Type B pancreatic cell (in vitro differentiated cells): ENCODE results near the gene WDSUB1. TPM values are rescaled to one million over a fixed set of nuclear protein-coding genes. Genes with fewer than 3 reads are reported as not detected.

Experiments
- DNase-seq: peaks from one replicate; pipeline ENCODE4 v3.0.0; 2021; ENCODE audit warnings: mixed read lengths; ENCODE audit not compliant: unreplicated experiment; ENCODE audit errors: extremely low spot score
- H3K27ac Mint-ChIP-seq: 2 replicates; pipeline ENCODE4 v1.8.0; 2021; ENCODE audit warnings: mild to moderate bottlenecking, mixed read lengths
- H3K27me3 Mint-ChIP-seq: 2 replicates; pipeline ENCODE4 v1.8.0; 2021; ENCODE audit warnings: mixed read lengths
- H3K36me3 Mint-ChIP-seq: 2 replicates; pipeline ENCODE4 v1.8.0; 2021; ENCODE audit warnings: mixed read lengths
- H3K4me1 Mint-ChIP-seq: one replicate; pipeline ENCODE4 v1.8.0; 2021; ENCODE audit warnings: mixed read lengths; ENCODE audit not compliant: unreplicated experiment
- H3K4me3 Mint-ChIP-seq: 2 replicates; pipeline ENCODE4 v1.8.0; 2021; ENCODE audit warnings: mild to moderate bottlenecking, mixed read lengths
- H3K9me3 Mint-ChIP-seq: 2 replicates; pipeline ENCODE4 v1.8.0; 2021; ENCODE audit warnings: mixed read lengths
- CTCF ChIP-seq: fragments of 200-600 bp; sonication (generic); conservative IDR thresholded peaks from 2 replicates; pipeline ENCODE4 v1.5.0; 2021; ENCODE audit warnings: antibody characterized with exemption, mild to moderate bottlenecking
- total RNA-seq: library from RNA; stranded (reverse); gene quantifications from 2 replicates; pipeline ENCODE4 v1.2.1, GENCODE V29; 2021; ENCODE audit warnings: low replicate concordance

The WDSUB1 gene
- total RNA-seq, 1 donor from 2014 or later: 9.5 TPM

- DNase-seq: no peak
- Mint-ChIP-seq H3K27me3 (no peaks in the 10 kb centered on the region), H3K4me3 (peak overlapping the region; percentile 21), H3K9me3 (no peaks in the 10 kb centered on the region), H3K27ac (peak overlapping the region; percentile 77), H3K4me1 (peaks cover 26% of the 10 kb centered on the region), H3K36me3 (peaks cover 37% of the 10 kb centered on the region)
- no peak for TF ChIP-seq CTCF
Observed at GRCh38 chr2:159211447-159212396, 74.8 kb downstream of the WDSUB1 start.

DNA sequence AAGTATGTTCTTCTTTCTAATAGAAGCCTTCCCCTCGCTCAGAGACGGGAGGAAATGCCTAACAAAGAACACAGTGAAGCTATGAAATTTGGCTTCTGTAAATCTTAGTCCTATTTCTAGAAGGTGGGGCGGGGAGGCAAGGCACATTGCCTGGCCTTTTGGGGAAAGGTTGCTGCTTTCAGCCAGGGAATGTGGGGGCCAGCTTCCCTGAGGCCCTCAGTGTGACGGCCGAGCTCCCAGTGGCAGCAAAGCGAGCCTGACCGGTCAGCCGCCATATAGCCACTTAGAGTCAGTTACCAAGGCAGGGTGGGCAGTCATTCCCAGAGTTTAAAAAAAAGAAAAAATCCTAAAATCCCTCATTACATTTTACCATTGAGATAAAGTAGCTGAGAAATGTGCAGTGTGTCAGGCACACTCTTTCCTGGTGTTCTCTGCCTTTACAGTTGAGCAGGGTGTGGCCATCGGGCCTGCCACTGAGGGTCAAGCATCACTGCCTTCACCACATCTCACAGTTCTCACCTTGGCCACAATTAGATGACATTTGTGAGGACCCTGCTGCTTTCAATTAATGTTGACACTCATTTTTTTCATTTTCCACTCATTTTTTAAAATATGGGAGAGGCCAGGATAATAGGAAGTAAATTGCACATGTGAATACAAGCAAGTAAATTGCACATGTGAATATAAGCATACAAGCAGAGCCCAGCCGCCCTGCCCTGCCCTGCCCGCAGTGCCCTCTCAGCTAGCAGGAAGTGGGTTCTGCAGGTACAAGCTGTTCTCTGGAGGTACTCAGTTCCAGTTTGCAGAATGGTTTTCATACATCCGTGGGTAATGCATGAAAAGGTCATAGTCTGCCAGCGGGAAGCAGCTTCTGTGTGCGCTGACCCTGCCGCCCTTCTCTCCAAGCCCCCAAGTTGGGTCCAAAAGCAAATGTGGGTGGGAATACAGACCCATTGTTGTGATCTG is 76.9 kb downstream of the WDSUB1 start:
- DNase-seq: no peak
- Mint-ChIP-seq H3K4me3 (no peak overlapping the region), H3K9me3 (no peaks in the 10 kb centered on the region), H3K27me3 (no peaks in the 10 kb centered on the region), H3K4me1 (peaks cover 26% of the 10 kb centered on the region), H3K27ac (peak overlapping the region; percentile 46), H3K36me3 (peaks cover 28% of the 10 kb centered on the region)
- TF ChIP-seq CTCF: no peak

- Mint-ChIP-seq H3K9me3 (no peaks in the 10 kb centered on the region), H3K27ac (no peak overlapping the region), H3K4me1 (peaks cover 26% of the 10 kb centered on the region), H3K4me3 (no peak overlapping the region), H3K36me3 (peaks cover 28% of the 10 kb centered on the region), H3K27me3 (no peaks in the 10 kb centered on the region)
- peak; percentile 14 for TF ChIP-seq CTCF
- DNase-seq: no peak
Observed at GRCh38 chr2:159208438-159208837, 78.1 kb downstream of the WDSUB1 start.

GRCh38 chr2:159206736-159207380 is 79.6 kb downstream of the WDSUB1 start:
- peaks cover 25% of the 10 kb centered on the region for H3K36me3 Mint-ChIP-seq
- H3K27me3 Mint-ChIP-seq: no peaks in the 10 kb centered on the region
- no peak for TF ChIP-seq CTCF
- H3K4me1 Mint-ChIP-seq: peaks cover 22% of the 10 kb centered on the region
- no peak overlapping the region for H3K4me3 Mint-ChIP-seq
- H3K9me3 Mint-ChIP-seq: no peaks in the 10 kb centered on the region
- peak overlapping the region; percentile 22 for H3K27ac Mint-ChIP-seq
- no peak for DNase-seq
